Endothelial cell of umbilical vein (primary cell): ENCODE data around the gene TMC3.

Source experiments
- EZH2 ChIP-seq: IDR thresholded peaks from 2 replicates; pipeline ENCODE4 v1.6.1; 2012; ENCODE audit warnings: borderline replicate concordance, low read depth, mild to moderate bottlenecking, moderate library complexity, low read length, inconsistent platforms; ENCODE audit not compliant: severe bottlenecking
- FOS ChIP-seq: IDR thresholded peaks from 2 replicates; pipeline ENCODE4 v1.6.1; 2011; ENCODE audit warnings: mild to moderate bottlenecking, low read length, moderate library complexity, borderline replicate concordance; ENCODE audit not compliant: insufficient read depth
- GATA2 ChIP-seq: IDR thresholded peaks from 2 replicates; pipeline ENCODE4 v1.7.0; 2011; ENCODE audit warnings: low read depth, mild to moderate bottlenecking, moderate library complexity, mixed read lengths, low read length; ENCODE audit not compliant: insufficient read length, insufficient read depth
- POLR2A ChIP-seq: IDR thresholded peaks from 2 replicates; pipeline ENCODE4 v1.6.1; 2012; ENCODE audit warnings: low read depth, mild to moderate bottlenecking, control low read depth, low read length
- POLR2AphosphoS5 ChIP-seq: IDR thresholded peaks from 2 replicates; pipeline ENCODE4 v1.6.1; 2012; ENCODE audit warnings: low read depth, mild to moderate bottlenecking, control low read depth, low read length, moderate library complexity; ENCODE audit not compliant: insufficient read depth
- TF ChIP-seq, protein P1 (sequence below), 2 donors: IDR thresholded peaks; 1 replicate in 1 of 2; 2 replicates in 1 of 2; pipeline ENCODE4 v1.5.1; 2011; ENCODE audit warnings: low read length in 2 of 2, mild to moderate bottlenecking in 2 of 2, moderate library complexity in 2 of 2, control low read depth in 1 of 2, inconsistent platforms in 1 of 2, low read depth in 1 of 2; ENCODE audit not compliant: insufficient read depth in 1 of 2; ENCODE audit errors: extremely low read depth in 1 of 2

DNA sequence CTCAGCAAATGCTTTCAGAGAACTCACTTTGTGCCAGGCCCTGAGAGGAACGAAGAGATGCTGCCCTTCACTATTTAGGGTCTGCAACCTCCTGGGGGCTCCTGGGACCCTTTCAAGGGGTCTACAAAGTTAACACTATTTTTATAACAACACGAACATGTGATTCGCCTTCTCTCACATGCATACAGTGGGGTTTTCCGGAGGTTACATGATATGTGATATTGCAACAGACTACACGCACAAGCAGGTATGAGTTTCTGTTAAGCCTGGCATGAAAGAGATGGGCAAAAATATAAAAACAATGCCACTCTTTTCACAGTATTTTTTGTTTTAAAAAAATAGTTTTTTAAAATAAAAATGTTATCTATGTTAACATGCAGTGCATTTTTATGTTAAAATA, 60.3 kb downstream of the TMC3 start:
- TF ChIP-seq, protein P1, sequence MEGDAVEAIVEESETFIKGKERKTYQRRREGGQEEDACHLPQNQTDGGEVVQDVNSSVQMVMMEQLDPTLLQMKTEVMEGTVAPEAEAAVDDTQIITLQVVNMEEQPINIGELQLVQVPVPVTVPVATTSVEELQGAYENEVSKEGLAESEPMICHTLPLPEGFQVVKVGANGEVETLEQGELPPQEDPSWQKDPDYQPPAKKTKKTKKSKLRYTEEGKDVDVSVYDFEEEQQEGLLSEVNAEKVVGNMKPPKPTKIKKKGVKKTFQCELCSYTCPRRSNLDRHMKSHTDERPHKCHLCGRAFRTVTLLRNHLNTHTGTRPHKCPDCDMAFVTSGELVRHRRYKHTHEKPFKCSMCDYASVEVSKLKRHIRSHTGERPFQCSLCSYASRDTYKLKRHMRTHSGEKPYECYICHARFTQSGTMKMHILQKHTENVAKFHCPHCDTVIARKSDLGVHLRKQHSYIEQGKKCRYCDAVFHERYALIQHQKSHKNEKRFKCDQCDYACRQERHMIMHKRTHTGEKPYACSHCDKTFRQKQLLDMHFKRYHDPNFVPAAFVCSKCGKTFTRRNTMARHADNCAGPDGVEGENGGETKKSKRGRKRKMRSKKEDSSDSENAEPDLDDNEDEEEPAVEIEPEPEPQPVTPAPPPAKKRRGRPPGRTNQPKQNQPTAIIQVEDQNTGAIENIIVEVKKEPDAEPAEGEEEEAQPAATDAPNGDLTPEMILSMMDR (IDR thresholded peaks at IDR 0.05; ENCODE audit: extremely low read depth in 1 of 2, insufficient read depth in 1 of 2, low read depth in 1 of 2, low read length in 2 of 2): no peak
- no peak for TF ChIP-seq POLR2A
- TF ChIP-seq EZH2: no peak
- TF ChIP-seq POLR2AphosphoS5: no peak
- TF ChIP-seq GATA2: no peak
- no peak for TF ChIP-seq FOS
